ENCODE results near the gene GRP. TPM values are rescaled to one million over a fixed set of nuclear protein-coding genes. Genes with fewer than 3 reads are reported as not detected.

Gene GRP
- polyA plus RNA-seq, 1 experiment = 0.16 TPM

DNA sequence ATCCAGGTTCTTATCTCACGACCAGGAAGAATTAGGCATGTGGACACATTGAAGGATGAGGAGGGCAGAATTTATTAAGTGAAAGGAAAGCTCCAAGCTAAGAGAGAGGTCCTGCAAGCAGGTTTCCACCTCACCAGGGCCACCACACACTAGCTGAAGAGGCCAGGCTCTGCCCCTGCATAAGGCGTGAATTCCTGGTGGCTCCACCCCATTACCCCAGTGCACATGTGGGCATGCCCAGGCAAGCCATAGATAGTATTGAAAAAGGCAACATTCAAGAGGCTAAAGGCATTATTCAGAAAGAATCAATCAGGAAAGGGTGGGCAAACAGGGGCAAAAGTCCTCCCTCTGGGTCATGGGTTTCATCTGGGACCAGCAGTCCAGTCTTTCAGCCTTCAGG lies 30.9 kb upstream of the GRP start:
- ChIA-PET POLR2A (no interaction called here), CTCF (no interaction called here)
- no peak for DNase-seq (ENCODE audit: low read depth)
- TF ChIP-seq, protein P1, sequence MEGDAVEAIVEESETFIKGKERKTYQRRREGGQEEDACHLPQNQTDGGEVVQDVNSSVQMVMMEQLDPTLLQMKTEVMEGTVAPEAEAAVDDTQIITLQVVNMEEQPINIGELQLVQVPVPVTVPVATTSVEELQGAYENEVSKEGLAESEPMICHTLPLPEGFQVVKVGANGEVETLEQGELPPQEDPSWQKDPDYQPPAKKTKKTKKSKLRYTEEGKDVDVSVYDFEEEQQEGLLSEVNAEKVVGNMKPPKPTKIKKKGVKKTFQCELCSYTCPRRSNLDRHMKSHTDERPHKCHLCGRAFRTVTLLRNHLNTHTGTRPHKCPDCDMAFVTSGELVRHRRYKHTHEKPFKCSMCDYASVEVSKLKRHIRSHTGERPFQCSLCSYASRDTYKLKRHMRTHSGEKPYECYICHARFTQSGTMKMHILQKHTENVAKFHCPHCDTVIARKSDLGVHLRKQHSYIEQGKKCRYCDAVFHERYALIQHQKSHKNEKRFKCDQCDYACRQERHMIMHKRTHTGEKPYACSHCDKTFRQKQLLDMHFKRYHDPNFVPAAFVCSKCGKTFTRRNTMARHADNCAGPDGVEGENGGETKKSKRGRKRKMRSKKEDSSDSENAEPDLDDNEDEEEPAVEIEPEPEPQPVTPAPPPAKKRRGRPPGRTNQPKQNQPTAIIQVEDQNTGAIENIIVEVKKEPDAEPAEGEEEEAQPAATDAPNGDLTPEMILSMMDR (IDR thresholded peaks at IDR 0.05; ENCODE audit: insufficient read depth, low read depth, low read length) = no peak
- Histone ChIP-seq H3K27me3 (ENCODE audit: control insufficient read depth, insufficient read depth, low read length) (no peaks in the 10 kb centered on the region), H3K4me3 (ENCODE audit: low read depth, low read length) (no peak overlapping the region), H3K36me3 (ENCODE audit: control insufficient read depth, insufficient read depth, low read length) (no peaks in the 10 kb centered on the region)

DNA sequence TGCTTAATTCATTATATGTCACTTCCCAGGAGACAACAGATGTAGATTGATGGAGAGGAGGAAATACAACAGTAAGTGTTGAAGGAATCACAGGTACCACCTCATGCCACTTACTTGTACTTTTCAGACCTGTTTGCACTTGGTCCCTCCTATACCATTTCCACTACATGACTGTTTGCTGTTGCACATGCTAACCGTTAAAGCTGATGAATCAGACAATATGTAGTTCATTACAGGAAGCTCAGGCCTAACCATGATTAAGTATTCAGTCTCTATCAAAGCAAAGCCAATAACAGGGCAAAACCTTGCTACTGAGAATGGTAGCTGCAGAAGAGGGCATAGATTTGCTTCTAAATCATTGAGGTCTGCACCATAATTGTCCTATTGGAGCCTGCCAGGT lies 30.2 kb upstream of the GRP start:
- CTCF ChIA-PET = interaction anchor here (1.1 kb wide), 1 partner anchor 8 kb away, joined by 3 read pairs; no protein-coding TSS in a partner anchor
- TF ChIP-seq, protein P1 (IDR thresholded peaks at IDR 0.05; ENCODE audit: insufficient read depth, low read depth, low read length) = no peak
- POLR2A ChIA-PET = no interaction called here
- Histone ChIP-seq H3K27me3 (ENCODE audit: control insufficient read depth, insufficient read depth, low read length) (no peaks in the 10 kb centered on the region), H3K36me3 (ENCODE audit: control insufficient read depth, insufficient read depth, low read length) (no peaks in the 10 kb centered on the region), H3K4me3 (ENCODE audit: low read depth, low read length) (no peak overlapping the region)
- DNase-seq (ENCODE audit: low read depth) = no peak

DNA sequence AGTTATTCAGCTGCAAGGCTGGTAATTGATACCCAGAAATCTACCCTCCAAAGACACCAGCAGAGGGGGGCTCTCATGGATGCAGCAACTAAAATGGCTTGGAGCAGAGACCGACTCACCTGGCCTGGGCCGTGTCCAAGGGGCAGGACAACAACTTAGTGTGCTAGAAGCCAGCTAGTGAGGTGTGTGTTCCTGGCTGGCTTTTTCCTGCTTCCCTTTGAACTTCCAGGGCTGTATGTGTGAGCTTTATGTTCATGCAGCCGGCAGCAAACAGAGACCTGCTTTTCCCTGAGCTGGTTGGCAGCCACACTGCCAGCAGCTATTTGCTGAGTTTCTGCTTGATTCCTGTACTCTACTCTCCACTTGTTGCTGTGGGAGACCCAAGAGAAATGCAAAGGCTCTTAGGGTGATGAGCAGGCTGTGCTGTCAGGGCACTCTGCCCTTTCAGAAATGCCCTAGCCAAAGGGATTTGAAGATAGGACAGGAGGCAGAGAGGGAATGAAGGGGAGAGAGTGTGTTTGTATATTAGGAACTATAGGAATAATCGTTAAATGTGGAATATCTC lies 23.7 kb upstream of the GRP start:
- no peak for DNase-seq (ENCODE audit: low read depth)
- TF ChIP-seq, protein P1 (IDR thresholded peaks at IDR 0.05; ENCODE audit: insufficient read depth, low read depth, low read length) = no peak
- Histone ChIP-seq H3K36me3 (ENCODE audit: control insufficient read depth, insufficient read depth, low read length) (no peaks in the 10 kb centered on the region), H3K4me3 (ENCODE audit: low read depth, low read length) (no peak overlapping the region), H3K27me3 (ENCODE audit: control insufficient read depth, insufficient read depth, low read length) (peaks cover 5% of the 10 kb centered on the region)
- POLR2A ChIA-PET = no interaction called here
- CTCF ChIA-PET = interaction anchor here (1.6 kb wide), 1 partner anchor 207 kb away, joined by 4 read pairs; no protein-coding TSS in a partner anchor

DNA sequence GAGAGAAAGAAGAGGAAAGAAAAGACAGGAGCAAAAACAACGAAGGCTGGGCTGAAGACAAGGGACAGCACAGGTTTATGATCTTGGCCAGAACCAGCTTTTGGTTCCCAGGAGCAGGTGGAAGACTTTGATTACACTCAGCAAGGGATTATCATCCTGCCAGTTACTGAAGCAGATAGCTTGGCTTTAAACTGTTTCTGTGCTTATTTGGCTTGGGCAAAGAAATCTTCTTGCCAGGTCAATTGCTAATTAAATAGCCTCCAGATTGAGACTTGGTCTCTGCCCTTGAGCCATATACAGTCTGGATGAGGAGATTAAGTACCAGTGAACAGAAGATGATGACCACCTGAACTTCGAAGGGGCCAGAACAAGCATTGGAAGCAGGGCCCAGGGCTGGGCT lies 22.3 kb upstream of the GRP start:
- CTCF ChIA-PET = no interaction called here
- POLR2A ChIA-PET = no interaction called here
- DNase-seq (ENCODE audit: low read depth) = no peak
- TF ChIP-seq, protein P1 (IDR thresholded peaks at IDR 0.05; ENCODE audit: insufficient read depth, low read depth, low read length) = no peak
- Histone ChIP-seq H3K36me3 (ENCODE audit: control insufficient read depth, insufficient read depth, low read length) (no peaks in the 10 kb centered on the region), H3K27me3 (ENCODE audit: control insufficient read depth, insufficient read depth, low read length) (peaks cover 5% of the 10 kb centered on the region), H3K4me3 (ENCODE audit: low read depth, low read length) (no peak overlapping the region)

DNA sequence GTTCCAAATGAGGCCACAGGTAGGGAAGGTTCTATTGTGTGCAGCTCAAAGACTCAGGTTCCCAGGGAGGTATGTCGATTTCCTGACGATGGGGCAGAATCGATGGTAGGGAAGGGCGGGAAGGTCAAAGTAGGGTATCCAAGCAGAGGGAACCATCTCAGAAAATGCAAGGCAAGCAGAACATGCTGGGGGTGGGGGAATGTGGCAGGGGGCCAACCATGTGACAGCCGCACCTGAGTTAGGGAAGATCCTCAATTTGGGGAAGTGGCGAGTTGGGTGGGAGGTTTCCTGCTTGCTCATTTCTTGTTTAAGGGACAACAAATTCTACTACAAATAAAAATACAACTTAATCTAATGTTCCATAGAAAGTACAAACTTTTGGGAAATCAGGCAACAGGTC lies 21.7 kb upstream of the GRP start:
- H3K27me3 ChIP-seq (ENCODE audit: control insufficient read depth, insufficient read depth, low read length) = peaks cover 5% of the 10 kb centered on the region
- POLR2A ChIA-PET = interaction anchor here (0.6 kb wide), 1 partner anchor 30 kb away, joined by 3 read pairs; no protein-coding TSS in a partner anchor
- CTCF ChIA-PET = no interaction called here
- no peak for DNase-seq (ENCODE audit: low read depth)
- TF ChIP-seq, protein P1 (IDR thresholded peaks at IDR 0.05; ENCODE audit: insufficient read depth, low read depth, low read length) = no peak
- no peaks in the 10 kb centered on the region for H3K36me3 ChIP-seq (ENCODE audit: control insufficient read depth, insufficient read depth, low read length)
- no peak overlapping the region for H3K4me3 ChIP-seq (ENCODE audit: low read depth, low read length)
